ENCODE data around the gene RETREG2. TPM values are rescaled to one million over a fixed set of nuclear protein-coding genes. Genes with fewer than 3 reads are reported as not detected.
"Not testable (repeated sequence)": the region's sequence is repeated elsewhere in the genome, so short reads cannot be mapped to it uniquely, and the experiment has no call there.

RETREG2 gene
- total and polyA plus RNA-seq, 2 of the 8 experiments (the other 6 are each of a cell fraction or from before 2014, with no cell fraction given): 51.3 to 67.4 TPM

GRCh38 chr2:219201331-219201730 is 23.3 kb downstream of the RETREG2 start:
- H4K20me1 ChIP-seq (replicated peaks in 1 of 2; ENCODE audit: control insufficient read depth in 1 of 2, insufficient read depth in 2 of 2, low read length in 2 of 2); H3K9ac ChIP-seq (replicated peaks in 1 of 4; ENCODE audit: extremely low read depth in 1 of 4, low read depth in 3 of 4, low read length in 3 of 4); H3K4me3 ChIP-seq (ENCODE audit: extremely low read depth in 1 of 4, insufficient read depth in 2 of 4, low read depth in 3 of 4, low read length in 4 of 4); H2AFZ ChIP-seq (ENCODE audit: low read length); H3K4me2 ChIP-seq (ENCODE audit: insufficient read depth in 1 of 2, low read depth in 2 of 2, low read length in 2 of 2); H3K4me1 ChIP-seq (replicated peaks in 1 of 4; ENCODE audit: control insufficient read depth in 3 of 4, insufficient read depth in 4 of 4, low read length in 3 of 4); H2BK5ac ChIP-seq (ENCODE audit: low read depth, low read length); FAIRE-seq; H2BK20ac ChIP-seq (ENCODE audit: low read length); H2BK12ac ChIP-seq (ENCODE audit: low read depth, low read length); H3K79me2 ChIP-seq (ENCODE audit: control insufficient read depth in 1 of 2, insufficient read depth in 2 of 2, low read length in 2 of 2); H3K27ac ChIP-seq (ENCODE audit: low read depth, low read length); H3K23ac ChIP-seq (ENCODE audit: insufficient read length); H3K27me3 ChIP-seq (replicated peaks in 1 of 4; ENCODE audit: control insufficient read depth in 3 of 4, extremely low read depth in 1 of 4, insufficient read depth in 3 of 4, low read length in 3 of 4); H3K56ac ChIP-seq (replicated peaks; ENCODE audit: insufficient read length, low read depth, low read length); H4K8ac ChIP-seq (ENCODE audit: extremely low read depth, insufficient read depth, low read length); H4K91ac ChIP-seq (replicated peaks; ENCODE audit: insufficient read length, low read length); H3K79me1 ChIP-seq (ENCODE audit: low read depth, low read length); H2AK5ac ChIP-seq (ENCODE audit: low read depth, low read length); DNase-seq (ENCODE audit: low read depth in 1 of 2, low spot score in 2 of 2); H2BK120ac ChIP-seq (replicated peaks; ENCODE audit: low read depth, low read length); H4K5ac ChIP-seq (ENCODE audit: insufficient read length, low read depth, low read length); H3K36me3 ChIP-seq (ENCODE audit: control insufficient read depth in 2 of 4, insufficient read depth in 4 of 4, low read length in 3 of 4); H3K4ac ChIP-seq (replicated peaks; ENCODE audit: insufficient read length, low read depth, low read length); H3K14ac ChIP-seq (ENCODE audit: insufficient read length); H3K23me2 ChIP-seq (ENCODE audit: low read depth, low read length); H3K9me3 ChIP-seq (ENCODE audit: insufficient read depth in 2 of 2, low read depth in 1 of 2, low read length in 1 of 2); H2BK15ac ChIP-seq (ENCODE audit: low read length); H3K18ac ChIP-seq (ENCODE audit: extremely low read depth, low read length): not testable (repeated sequence)
- WGBS, 2 experiments (ENCODE audit: extremely low coverage in 1 of 2, insufficient coverage in 1 of 2, insufficient read length in 1 of 2, insufficient replicate concordance in 2 of 2, low coverage in 1 of 2, low lambda C conversion rate in 2 of 2, missing lambda C conversion rate in 1 of 2): 98% methylated on average over 5 of the region's 21 CpGs; no CpG with 5 or more reads in 1 of the 2 experiments
- POLR2A ChIA-PET (ENCODE audit: partially characterized antibody): interaction anchor here (1.1 to 2.3 kb wide), 2 partner anchors 9 to 18 kb away, joined by 3 to 6 read pairs; partner anchors contain the start of gene ABCB6
- CTCF ChIA-PET (ENCODE audit: partially characterized antibody): interaction anchor here (1.1 to 3.5 kb wide), 4 partner anchors 10 to 94 kb away, joined by 3 to 9 read pairs (median 6); no protein-coding TSS in a partner anchor

Measured in H1 (cell line).